HL-60 (cell line): ENCODE data around the gene DCBLD1.

ENCODE experiments used
- DNase-seq, 2 experiments: peaks; one replicate each; pipeline ENCODE4 v3.0.0-alpha.2; 2010 to 2020; ENCODE audit warnings: low read depth in 1 of 2, low spot score in 1 of 2
- H3K27ac ChIP-seq: fragments of 250-450 bp; sonication (Bioruptor Pico); replicated peaks from 2 replicates; pipeline ENCODE4 v1.5.1; 2020; ENCODE audit warnings: mild to moderate bottlenecking, moderate library complexity
- H3K27me3 ChIP-seq: fragments of 250-450 bp; sonication (Bioruptor Pico); 2 replicates; pipeline ENCODE4 v1.5.1; 2021; ENCODE audit warnings: mild to moderate bottlenecking, moderate library complexity; ENCODE audit not compliant: insufficient read depth, poor library complexity, severe bottlenecking
- H3K4me3 ChIP-seq: replicated peaks from 2 replicates; pipeline ENCODE4 v1.5.1; 2011; ENCODE audit warnings: mild to moderate bottlenecking, control low read depth, low read length; ENCODE audit not compliant: insufficient read depth
- CTCF ChIP-seq: IDR thresholded peaks from one replicate; pipeline ENCODE4 v1.5.1; 2011; ENCODE audit warnings: low read length, control low read depth, inconsistent platforms; ENCODE audit not compliant: insufficient read depth
- GABPA ChIP-seq: IDR thresholded peaks from 2 replicates; pipeline ENCODE4 v1.6.1; 2012; ENCODE audit warnings: low read depth
- POLR2AphosphoS5 ChIP-seq: IDR thresholded peaks from 2 replicates; pipeline ENCODE4 v1.6.1; 2012; ENCODE audit warnings: low read depth
- REST ChIP-seq: IDR thresholded peaks from 2 replicates; pipeline ENCODE4 v1.6.1; 2012; ENCODE audit warnings: low read depth; ENCODE audit not compliant: insufficient replicate concordance
- SPI1 ChIP-seq: IDR thresholded peaks from 2 replicates; pipeline ENCODE4 v1.6.1; 2012; ENCODE audit warnings: low read depth, mild to moderate bottlenecking, borderline replicate concordance

Gene DCBLD1

GRCh38 chr6:117559299-117559698, 76.8 kb downstream of the DCBLD1 start:
- TF ChIP-seq SPI1 (no peak), GABPA (no peak), POLR2AphosphoS5 (no peak), CTCF (no peak), REST (no peak)
- no peak for DNase-seq
- Histone ChIP-seq H3K27me3 (no peaks in the 10 kb centered on the region), H3K4me3 (no peak overlapping the region), H3K27ac (no peak overlapping the region)

GRCh38 chr6:117561128-117561527, 78.7 kb downstream of the DCBLD1 start:
- Histone ChIP-seq H3K27me3 (no peaks in the 10 kb centered on the region), H3K27ac (no peak overlapping the region), H3K4me3 (no peak overlapping the region)
- no peak for TF ChIP-seq REST
- TF ChIP-seq GABPA = no peak
- TF ChIP-seq SPI1 = no peak
- no peak for TF ChIP-seq POLR2AphosphoS5
- TF ChIP-seq CTCF = no peak
- no peak for DNase-seq

- no peak overlapping the region for H3K27ac ChIP-seq
- no peak overlapping the region for H3K4me3 ChIP-seq
- DNase-seq = no peak
- no peaks in the 10 kb centered on the region for H3K27me3 ChIP-seq
- TF ChIP-seq CTCF = no peak
- TF ChIP-seq GABPA = no peak
- no peak for TF ChIP-seq POLR2AphosphoS5
- no peak for TF ChIP-seq SPI1
- TF ChIP-seq REST = no peak
These were observed 82.2 kb downstream of the DCBLD1 start for GRCh38 chr6:117564681-117565080.
